ENCODE measurements around the gene GRID2.

The GRID2 gene

DNA sequence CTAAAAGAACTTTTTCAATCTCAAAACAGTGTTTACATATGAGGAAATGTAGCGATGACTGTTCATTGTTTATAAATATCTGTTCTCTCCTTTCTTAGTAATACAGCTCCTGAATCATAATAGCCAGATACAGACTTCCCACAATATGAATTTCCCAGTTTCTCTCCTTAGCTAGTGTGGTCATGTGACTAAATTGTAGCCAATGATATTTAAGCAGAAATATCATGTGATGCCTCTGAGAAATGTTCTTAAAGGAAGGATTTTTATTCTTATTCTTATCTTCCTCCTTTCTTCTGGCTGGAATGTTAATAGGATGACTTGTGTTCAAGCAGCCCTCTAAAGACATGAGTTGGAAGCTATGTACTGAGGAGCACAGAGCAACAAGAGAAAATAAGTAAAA lies 1141.1 kb downstream of the GRID2 start:
- FAIRE-seq, result no peak

DNA sequence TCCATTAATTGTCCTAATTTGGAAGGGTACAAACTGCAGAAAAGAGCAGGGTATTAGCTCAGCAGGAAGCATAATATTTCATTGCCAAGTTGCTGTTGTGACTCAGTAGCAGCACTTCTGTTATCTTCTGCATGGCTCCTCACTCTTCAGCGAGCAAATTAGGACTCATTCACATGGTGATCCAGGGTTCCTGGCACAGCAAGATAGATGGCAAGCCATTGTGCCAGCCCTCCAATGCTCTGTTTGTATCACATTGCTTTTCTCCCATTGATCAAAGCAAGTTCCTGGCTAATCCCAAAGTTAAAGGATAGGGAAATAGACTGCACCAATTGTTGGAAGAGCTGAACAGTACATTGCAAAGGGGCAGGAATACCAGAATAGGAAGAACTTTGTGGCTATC lies 1142.3 kb downstream of the GRID2 start:
- no peak for FAIRE-seq

DNA sequence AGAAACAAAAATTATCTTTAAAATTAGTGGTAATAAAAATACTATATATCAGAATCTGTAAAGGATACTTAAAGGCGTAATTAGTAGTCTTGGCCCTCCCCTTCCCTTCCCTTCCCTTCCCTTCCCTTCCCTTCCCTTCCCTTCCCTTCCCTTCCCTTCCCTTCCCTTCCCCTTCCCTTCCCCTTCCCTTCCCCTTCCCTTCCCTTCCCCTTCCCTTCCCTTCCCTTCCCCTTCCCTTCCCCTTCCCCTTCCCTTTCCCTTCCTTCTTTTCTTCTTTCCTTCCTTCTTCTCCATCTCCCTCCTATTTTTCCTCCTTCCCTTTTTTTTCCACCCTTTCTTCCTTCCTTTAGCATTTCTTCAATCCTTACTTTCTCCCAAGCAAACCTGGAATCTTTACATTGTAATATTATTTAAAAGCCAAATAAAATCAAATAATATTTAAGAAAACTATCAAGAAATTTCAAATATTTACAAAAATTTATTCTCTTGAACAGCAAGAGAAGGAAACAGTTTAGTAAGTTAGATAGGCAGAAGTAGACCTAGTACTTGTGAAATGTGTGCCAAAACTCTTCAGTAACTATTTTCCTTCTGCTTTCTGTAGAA lies 1145.0 kb downstream of the GRID2 start:
- FAIRE-seq, result no peak

GRCh38 chr4:93451954-93452353 lies 1148.2 kb downstream of the GRID2 start:
- no peak for FAIRE-seq

- no peak for FAIRE-seq
Measured at GRCh38 chr4:93461541-93461940, 1157.8 kb downstream of the GRID2 start.

DNA sequence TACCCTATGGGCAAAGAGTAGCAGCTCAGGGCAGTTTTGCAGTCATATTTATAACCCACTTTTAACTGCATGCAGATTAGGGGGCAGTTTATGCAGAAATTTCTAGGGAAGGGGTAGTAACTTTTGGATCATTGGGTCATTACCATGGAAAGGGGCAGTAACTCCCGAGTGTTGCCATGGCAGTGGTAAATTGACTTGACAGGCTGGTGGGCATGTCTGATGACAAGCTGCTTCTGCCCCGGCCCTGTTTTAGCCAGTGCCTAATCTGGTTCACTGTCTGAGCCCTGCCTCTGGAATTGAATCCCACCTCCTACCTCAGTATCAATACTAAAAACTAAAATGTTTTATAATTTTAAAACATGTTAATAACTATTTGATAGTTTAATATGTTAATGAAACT lies 1162.7 kb downstream of the GRID2 start:
- no peak for FAIRE-seq

DNA sequence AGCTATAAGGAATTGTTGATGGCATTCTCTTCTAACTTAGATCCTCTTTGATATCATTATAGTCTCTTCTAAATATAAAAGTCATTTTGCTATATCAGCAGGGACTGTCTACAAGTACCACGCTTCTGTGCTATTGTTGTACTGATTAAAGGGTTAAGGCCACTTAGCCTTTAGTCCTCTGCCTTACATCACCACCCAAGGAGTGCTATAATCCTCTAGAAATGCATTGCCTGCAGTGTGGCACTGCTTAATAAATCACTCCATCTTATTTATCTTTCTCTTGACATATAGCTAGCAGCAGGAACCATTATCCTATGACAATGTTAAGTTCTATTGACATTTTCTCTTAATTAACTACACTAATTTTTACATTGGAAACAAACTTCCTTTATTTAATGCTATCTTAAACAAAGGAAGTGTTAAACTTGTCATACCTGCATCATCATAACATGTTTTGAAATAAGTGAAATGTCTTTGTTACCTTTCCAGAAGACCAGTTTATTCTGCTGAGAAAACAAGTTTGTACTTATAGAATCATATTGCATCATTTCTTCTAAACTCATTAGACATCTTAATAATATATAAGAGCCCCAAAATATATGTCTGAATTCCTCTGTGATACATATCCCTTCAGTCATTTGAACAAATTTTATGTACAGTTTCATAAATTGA lies 1163.9 kb downstream of the GRID2 start:
- no peak for FAIRE-seq

GRCh38 chr4:93469560-93469959 lies 1165.8 kb downstream of the GRID2 start:
- FAIRE-seq, result no peak

DNA sequence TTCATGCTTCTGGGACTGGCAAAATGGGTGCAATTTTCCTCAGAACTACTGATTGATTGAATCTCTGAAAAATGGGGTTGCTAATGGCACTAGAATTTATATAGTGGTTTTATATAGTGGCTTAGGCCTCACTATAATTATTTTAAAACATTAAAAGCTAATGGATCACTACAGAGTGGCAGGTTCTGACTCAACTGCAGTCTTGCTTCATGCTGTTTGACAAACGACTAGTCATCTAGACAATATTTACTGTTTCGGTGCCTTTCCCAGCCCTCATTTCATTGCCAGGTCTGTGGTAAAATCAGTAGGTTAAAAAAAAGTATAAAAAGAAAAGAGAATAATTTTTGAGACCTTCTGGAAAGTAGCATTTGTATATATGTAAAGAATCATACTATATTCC lies 1172.0 kb downstream of the GRID2 start:
- FAIRE-seq, result no peak

- no peak for FAIRE-seq
Measured at GRCh38 chr4:93478805-93479204, 1175.0 kb downstream of the GRID2 start.

- FAIRE-seq, result no peak
Measured at GRCh38 chr4:93480452-93480851, 1176.7 kb downstream of the GRID2 start.

DNA sequence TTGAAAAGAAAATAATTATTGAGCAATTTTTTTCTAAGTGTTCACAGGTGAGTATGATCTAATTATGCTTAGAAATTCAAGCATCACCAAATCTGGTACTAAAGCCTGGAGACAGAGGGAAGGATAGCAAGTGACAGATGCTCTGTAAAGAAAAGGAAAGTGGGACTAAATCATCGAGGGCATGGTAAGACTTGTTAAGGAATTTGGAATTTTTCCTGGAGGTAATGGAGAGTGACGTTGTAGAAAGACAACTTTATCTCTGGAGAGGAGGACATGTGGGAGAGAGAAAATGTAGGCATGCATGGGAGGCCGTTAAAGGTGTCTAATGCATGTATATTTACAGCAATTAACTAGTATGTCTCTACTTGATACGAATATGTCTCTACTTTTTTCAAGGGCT lies 1191.6 kb downstream of the GRID2 start:
- no peak for FAIRE-seq

DNA sequence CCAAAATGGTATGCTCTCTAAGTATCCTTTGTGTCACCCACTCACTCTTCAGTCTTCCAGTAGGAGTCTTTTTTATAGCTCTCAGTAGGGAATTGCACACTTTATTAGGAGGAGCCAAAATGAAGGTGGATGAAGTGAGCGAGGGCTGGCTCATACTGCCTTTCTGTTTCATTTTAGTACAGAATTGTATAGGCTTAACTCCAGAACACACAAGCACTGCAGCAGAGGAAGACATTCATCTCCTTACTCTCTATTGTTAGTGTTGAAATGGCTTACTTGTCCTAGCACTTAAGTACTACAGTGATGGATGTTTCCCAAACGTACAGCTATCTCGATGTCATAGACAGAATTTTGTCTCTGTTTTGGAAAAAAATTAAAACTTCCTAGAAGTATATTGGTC lies 1197.5 kb downstream of the GRID2 start:
- FAIRE-seq, result no peak

DNA sequence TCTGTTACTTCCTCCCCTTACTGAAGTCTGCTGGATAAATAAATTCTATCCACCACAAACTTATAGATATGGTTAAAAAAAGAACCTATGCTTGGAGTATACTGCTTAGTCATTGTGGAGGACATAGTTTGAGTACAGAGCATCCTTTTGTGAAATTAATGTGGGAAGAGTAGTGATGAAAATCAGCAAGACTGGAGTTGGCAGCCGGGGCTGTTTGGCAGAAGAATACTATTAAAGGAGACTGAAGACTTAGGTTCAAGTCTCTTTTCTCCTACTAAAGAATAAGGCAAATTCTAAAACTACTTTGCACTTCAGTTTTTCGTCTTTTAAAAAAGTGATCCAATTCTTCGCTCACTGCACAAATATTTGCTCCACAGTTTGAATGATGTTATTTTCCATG lies 1198.2 kb downstream of the GRID2 start:
- no peak for FAIRE-seq

DNA sequence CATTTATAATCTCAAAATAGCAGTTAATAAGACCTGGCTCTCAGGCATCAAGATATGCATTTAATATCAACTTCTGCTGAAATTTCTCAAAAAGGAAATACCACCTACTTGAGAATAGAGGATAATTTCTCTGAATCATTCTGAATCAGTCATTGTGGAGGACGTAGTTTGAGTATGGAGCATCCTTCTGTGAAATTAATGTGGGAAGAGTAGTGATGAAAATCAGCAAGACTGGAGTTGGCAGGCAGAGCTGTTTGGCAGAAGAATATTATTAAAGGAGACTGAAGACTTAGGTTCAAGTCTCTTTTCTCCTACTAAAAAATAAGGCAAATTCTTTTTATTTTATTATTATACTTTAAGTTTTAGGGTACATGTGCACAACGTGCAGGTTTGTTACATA lies 1199.2 kb downstream of the GRID2 start:
- FAIRE-seq, result no peak

DNA sequence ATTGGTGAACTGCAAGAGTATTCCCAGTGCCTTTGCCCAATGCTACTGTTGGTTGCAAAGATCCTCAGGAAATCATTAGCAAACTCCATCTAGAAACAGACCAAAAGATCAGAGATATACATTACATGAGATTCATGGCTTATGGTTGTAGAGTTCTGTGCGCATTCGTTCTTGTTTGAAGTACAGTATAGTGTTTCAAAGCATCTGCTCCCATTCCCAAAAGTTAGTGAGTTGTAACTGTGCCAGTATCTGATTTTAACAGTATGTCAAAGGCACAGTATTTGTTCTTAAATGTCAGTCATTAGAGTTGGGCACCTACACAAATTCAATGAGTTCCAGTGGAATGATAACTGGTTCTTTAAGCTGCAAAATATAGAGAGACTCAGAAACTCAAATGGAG lies 1210.1 kb downstream of the GRID2 start:
- FAIRE-seq, result no peak

- FAIRE-seq, result no peak
Measured at GRCh38 chr4:93515208-93515607, 1211.4 kb downstream of the GRID2 start.

DNA sequence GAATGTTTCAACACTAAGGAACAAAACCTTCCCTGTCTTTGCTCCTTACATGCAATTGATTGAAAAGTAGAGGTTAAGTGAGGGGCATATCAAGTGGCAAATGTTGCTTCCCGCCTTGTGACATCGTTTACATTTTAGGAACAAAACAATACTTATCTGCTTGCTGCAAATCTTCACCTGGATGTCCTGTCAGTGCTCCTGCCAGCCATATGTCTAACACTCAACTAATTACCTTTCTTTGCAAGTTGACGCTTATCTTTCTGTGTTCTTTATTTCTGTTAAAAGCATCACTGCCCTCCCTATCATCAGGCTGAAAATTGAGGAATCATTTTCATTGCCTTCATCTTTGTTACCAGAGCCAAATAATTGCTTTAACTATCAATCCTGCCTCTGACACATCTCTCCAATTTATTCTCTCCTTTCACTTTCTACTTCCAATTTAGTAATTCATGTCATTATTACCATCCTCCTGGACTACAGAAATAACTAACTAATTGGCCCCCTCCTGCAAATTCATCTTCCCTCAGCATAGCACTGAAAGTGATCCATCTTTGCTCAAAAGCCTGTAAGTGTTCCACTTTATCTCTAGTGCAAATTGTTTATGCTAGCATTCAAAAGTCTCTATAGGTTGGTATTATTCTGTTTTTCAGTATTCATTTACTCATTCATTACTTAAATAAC lies 1226.1 kb downstream of the GRID2 start:
- FAIRE-seq, result no peak

DNA sequence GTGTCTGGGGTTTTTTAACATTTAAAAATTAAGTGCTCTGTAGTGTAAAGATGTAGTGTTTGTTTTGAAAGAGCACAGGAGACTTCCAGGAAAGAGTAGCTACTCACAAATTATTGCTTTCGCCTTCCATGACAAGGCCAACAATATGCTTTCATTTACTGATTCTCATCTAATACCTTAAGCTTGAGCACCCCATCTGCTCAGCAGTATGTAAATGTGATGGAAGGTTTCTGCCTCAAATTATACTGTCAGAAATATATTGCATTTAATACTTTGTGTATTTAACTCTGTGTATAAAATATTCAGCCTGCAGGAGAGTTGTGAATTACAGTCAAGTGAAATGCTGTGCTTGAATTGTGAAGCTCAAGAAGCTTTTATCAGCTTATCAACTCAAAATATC lies 1228.5 kb downstream of the GRID2 start:
- no peak for FAIRE-seq

- FAIRE-seq, result no peak
Measured at GRCh38 chr4:93540562-93540961, 1236.8 kb downstream of the GRID2 start.

DNA sequence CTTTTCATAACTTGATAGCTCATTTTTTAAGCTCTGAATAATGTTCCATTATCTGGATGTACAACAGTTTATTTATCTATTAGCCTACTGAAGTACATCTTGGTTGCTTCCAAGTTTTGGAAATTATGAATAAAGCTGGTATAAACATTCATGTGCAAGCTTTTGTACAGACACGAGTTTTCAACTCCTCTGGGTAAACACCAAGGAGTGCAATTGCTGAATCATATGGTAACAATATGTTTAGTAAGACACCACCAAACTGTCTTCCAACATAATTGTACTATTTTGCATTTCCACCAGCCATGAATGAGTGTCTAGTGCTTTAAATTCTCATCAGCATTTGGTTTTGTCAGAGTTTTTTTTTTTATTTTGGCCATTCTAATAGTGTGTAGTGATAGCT lies 1258.1 kb downstream of the GRID2 start:
- FAIRE-seq, result no peak

DNA sequence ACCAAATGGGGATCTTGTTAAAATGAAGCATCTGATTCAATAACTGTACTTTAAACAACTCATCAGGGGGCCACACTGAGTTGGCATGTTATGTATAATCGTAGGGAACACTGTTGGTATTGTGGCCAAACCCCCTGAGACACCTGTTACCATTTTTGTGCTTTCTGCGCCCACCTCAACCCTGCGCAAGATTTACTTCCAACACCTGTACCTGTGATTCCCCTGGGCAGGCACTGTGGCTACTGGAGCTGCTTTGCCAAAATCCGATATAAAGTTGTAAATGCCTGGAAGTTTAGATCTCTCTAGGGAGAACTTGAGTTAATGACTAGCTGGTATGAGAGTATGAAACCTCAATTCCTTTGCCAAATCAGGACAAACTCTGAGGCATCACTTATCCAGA lies 1265.0 kb downstream of the GRID2 start:
- no peak for FAIRE-seq

GRCh38 chr4:93573285-93573684 lies 1269.5 kb downstream of the GRID2 start:
- FAIRE-seq, result no peak

DNA sequence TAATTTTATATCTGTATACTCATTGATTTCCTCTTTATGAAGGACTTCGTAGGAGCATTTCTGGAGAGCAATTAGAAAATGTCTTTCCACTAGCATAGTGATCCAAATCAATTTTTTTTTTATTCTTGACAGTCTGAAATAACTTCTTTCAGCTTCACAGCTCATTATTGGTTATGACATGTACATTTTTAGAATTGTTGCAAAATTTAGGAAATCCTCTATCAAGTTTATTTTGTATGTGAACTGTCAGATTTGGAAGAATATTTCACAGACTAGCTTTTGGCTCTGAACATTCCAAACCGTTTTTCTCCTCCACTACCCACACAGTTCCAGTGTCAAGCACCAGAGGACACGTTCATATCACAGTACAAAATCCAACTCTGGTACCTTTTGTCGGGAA lies 1275.2 kb downstream of the GRID2 start:
- no peak for FAIRE-seq

DNA sequence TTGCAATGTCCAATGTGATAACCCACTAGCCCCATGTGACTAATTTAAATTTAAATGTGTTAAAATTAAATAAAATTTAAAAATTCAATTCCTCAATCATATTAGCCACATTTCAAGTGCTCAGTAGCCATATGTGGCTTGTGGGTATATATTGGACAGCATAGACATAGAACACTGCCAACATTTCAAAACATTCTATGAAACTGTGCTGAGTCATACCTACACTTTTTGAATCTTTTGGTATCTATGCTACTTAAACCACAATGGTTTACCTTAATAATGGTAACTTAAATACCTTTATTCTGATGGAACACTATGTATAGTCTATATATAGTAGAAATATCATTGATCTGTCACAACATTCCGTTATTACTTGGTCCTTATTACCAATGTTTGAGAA lies 1301.4 kb downstream of the GRID2 start:
- FAIRE-seq, result no peak
